IPS DF 19.7 (cell line): Measurements from ENCODE around the gene HOXA3.

Experiments
- DNase-seq: peaks from one replicate; pipeline ENCODE4 v3.0.0-alpha.2; 2013; ENCODE audit warnings: low read depth, low spot score

The HOXA3 gene

DNA sequence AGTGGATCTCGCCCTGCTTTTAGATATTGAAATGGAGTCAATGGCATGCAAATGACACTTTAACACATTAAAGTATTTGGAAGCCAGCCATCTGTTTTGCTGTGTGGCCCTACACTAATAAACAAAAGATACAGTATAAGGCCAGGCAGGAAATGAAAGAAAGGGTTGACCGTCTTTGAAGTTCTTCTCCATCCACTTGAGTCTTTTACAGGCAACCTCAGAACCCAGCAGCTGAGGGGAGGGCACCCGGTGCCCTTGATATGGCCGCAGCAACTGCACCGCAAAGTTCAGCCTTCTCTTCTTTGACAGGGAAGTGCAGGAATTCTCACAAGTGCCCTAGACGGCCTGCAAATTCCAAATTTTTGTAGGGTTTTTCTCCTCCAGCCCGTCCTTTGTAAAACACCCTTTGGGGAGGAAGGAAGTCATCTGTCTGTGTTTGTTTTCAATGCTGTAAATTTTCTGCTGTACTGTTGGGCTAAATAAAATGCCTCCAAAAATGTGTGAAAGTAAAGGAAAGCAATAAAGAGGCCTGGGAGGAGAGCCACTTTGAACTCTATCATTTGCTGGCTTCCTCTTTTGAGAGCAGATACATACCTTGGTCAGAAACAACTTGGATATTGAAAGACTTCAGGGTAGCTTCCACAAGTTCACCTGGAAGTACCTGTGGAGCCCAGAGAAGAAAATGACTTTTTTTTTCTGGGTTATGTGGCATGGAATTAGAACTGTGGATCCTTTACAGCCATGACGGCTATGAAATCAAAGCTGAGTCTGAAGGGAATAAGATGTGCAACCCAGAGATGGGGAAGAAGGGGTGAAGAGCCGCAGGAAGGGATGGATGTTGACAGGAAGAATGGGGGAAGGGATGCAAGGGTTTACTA lies 60.2 kb downstream of the HOXA3 start:
- no peak for DNase-seq

GRCh38 chr7:27091105-27091504 lies 61.3 kb downstream of the HOXA3 start:
- DNase-seq = no peak

DNA sequence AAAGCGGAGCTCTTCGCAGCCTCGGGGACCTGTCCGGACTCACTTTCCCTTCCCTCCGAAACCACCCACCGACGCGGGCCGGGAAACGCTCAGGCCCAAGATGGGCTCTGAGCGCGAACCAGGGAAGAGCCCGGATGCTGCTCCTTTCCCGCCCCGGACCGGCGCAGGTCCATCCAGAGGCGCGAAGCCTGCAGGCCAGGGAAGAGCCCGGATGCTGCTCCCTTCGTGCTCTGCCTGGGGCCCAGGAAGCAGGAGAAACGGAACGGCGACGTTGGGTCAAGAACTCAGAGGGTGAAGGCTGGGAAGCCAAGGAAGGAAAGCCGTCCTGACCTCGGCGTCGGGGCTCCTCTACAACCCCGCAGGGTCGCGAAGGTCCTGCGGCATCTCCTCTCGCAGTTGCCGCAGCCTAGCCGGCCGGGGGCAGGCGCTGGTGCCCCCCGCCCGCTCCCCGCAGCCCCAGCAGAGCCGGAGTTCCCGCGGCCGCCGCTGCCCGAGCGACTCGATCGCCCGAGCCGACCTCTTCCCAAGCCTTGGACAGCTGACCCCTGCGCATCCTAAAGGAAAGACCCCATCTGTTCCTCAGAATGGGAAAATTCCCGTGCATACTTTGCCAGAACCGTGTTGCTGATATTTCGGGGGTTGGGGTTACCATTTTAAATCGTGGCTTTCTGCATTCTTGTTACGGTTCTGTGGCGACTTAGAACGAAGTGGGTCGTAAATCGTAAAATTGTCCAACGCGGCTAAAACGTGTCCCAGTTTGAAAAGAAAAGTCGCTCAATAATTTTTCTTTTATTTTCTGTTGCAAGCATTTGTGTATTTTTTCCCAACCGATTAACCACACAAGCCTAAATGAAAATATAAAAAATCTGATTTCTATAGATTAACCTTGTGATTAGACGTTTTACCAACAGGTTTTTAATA lies 64.1 kb downstream of the HOXA3 start:
- no peak for DNase-seq

- DNase-seq = no peak
Observed at GRCh38 chr7:27083646-27084045, 68.7 kb downstream of the HOXA3 start.

DNA sequence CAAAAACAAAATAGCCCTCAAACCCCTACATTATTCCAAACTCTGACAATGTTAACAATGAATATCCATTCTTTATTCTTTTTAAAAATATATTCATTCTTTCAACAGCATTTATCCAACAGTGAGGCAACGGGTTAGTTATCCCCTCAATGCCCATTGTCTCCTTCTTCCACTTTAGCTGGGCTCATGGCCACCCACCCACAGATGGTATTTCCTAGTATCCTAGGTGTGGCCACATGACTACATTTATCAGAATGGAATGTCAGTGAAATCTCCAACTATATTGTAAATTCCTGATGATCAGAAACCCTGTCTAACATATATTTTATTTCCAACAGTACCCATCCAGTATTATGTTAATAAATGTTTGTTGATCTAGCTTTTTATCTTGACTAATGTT lies 70.2 kb downstream of the HOXA3 start:
- no peak for DNase-seq

DNA sequence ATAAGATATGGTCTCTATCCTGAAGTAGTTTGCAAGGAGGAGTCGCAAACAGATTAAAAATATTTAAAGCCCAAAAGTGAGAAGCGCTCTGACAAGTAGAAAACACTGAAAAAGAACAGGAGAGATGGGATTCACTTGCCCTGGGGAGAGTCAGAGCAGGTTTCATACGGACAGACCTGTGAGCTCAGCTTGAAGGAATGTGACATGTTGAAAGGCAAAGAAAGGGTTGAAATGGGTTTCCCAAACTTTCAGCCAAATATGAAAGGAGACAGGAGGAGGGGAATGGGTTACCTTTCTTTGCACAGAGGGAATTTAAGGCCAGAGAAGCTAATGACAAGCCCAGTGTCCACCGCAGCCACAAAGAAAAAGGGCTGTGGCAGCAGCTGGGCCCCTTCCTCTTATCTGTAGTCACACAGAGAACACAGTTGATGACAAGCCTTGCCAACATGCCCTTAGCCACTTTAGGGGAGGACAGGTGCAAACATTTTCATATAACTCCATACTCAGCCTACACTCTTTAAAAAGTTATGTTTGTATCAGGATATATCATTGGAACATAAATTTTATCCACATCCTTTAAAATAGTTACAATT lies 71.4 kb downstream of the HOXA3 start:
- DNase-seq = no peak

- DNase-seq = no peak
Observed at GRCh38 chr7:27079234-27079975, 73.0 kb downstream of the HOXA3 start.

DNA sequence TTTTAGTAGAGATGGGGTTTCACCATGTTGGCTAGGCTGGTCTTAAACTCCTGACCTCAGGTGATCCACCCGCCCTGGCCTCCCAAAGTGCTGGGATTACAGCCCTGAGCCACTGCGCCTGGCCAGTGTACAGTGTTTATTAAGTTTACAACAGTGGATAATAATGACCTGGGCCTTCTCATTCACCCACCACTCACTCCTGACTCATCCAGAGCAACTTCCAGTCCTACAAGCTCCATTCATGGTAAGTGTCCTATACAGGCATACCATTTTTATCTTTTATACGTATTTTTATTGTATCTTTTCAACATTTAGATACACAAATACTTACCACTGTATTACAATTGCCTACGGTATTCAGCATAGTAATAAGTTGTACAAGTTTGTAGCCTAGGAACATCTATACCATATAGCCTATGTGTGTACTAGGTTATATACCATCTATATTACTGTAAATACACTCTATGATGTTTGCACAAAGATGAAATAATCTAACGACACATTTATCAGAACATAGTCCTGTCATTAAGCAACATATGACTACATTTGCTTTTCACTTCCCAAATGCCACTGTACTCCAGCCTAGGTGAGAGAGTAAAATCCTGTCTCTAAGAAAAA lies 73.7 kb downstream of the HOXA3 start:
- no peak for DNase-seq

- no peak for DNase-seq
Observed at GRCh38 chr7:27073076-27073475, 79.3 kb downstream of the HOXA3 start.

DNA sequence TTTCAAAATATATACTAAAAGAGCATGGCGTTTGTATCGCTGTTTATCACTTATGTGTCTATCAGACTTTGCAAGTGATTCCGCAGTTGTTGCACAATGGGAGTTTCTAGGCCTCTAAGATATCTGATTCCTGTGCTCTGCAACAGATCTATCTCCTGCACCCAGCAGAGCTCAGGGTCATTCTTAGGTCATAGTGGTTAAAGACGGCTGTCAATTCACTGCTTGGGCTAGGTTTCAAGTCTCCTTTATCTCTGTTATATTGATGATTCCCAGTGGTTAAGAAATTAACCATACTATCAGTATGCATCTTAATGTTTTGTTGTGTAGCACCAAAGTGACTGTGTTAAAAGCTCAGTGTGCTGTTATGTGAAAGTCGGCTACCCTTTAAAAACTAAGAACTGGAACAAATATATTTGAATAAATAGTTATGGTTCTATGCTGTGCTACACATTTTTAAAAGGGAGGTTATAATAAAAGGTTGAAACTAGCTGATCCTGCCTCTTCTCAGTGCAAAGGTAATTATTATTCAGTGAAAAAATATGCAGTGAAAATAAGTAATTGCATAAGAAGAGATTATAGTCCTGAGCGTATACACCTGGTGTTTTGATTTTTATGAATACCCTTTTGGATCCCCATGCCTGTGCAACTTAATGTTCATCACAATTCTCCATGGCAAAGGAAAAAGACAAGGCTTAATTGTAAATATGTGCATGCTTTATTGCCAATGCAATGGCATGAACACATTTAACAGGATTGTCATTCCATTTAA lies 80.6 kb downstream of the HOXA3 start:
- no peak for DNase-seq

DNA sequence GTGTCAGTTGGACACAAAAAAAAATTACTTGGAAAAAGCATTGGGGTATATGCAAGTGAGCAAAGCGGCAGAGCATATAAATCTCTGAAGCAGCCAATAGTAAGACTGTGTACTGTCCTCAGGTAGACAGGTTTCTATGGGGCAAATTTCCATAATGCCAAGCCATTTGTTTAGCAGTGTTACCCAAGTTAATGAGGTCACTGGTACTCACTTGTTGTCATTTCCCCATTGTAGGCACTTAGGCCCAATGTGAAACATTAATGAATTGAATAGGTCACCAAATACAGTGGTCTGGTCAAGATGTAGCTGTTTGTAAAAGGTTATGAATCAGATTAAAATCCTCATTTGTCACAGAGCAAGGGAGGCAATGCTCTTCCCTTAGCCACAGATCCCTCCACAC lies 84.1 kb downstream of the HOXA3 start:
- no peak for DNase-seq

DNA sequence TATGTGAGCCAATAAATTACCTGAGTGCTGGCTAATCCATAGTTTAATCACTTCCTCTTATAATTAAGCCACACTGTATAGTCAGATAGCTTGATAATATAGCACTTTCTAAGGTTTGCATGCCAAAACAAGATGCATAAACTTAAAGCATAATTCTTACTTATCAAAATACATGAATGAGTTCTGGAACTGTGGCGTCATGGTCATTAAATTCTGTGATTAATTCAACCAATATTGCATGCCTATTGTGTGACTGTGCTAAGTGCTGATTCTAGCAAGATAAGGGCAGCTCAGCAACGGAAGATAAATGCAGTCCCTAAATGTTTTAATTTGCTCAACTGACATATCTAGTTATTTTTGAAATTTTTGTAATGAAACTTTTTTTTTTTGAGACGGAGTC lies 86.2 kb downstream of the HOXA3 start:
- no peak for DNase-seq

GRCh38 chr7:27065709-27066108 lies 86.7 kb downstream of the HOXA3 start:
- DNase-seq = no peak

GRCh38 chr7:27064661-27065060 lies 87.7 kb downstream of the HOXA3 start:
- no peak for DNase-seq

- no peak for DNase-seq
Observed at GRCh38 chr7:27064159-27064558, 88.2 kb downstream of the HOXA3 start.

- DNase-seq = no peak
Observed at GRCh38 chr7:27062946-27063345, 89.4 kb downstream of the HOXA3 start.
